Psoas muscle (tissue), 8 donors: Measurements from ENCODE around the gene CISD3. TPM values are rescaled to one million over a fixed set of nuclear protein-coding genes. Genes with fewer than 3 reads are reported as not detected.

Source experiments
- ATAC-seq, 4 donors: fragments of 200-7000 bp; cut with Tn5 transposase; one replicate each; pipeline ENCODE4 v1.9.1; 2020; ENCODE audit warnings: moderate library complexity in 3 of 4, mild to moderate bottlenecking in 2 of 4
- DNase-seq, 2 donors: peaks; one replicate each; pipeline ENCODE4 v3.0.0-alpha.2; 2020
- H3K27ac ChIP-seq: fragments of 200-600 bp; one replicate; pipeline ENCODE4 v1.8.0; 2022
- H3K27me3 ChIP-seq, 3 donors: fragments of 200-600 bp in 1 of 3; one replicate each; pipeline versions ENCODE4 v1.6.1 to v1.8.0; 2013 to 2022; ENCODE audit warnings: low read length in 2 of 3, mild to moderate bottlenecking in 2 of 3, moderate library complexity in 1 of 3; ENCODE audit not compliant: insufficient read depth in 3 of 3
- H3K36me3 ChIP-seq, 2 donors: fragments of 200-600 bp in 1 of 2; one replicate each; pipeline versions ENCODE4 v1.6.1 to v1.8.0; 2013 to 2022; ENCODE audit warnings: low read depth in 1 of 2, mild to moderate bottlenecking in 1 of 2, moderate library complexity in 1 of 2; ENCODE audit not compliant: insufficient read depth in 1 of 2
- H3K4me1 ChIP-seq: fragments of 200-600 bp; one replicate; pipeline ENCODE4 v1.8.0; 2022
- H3K4me3 ChIP-seq: fragments of 200-600 bp; one replicate; pipeline ENCODE4 v1.8.0; 2022; ENCODE audit warnings: mild to moderate bottlenecking
- H3K9me3 ChIP-seq: fragments of 200-600 bp; one replicate; pipeline ENCODE4 v1.8.0; 2022
- WGBS, 3 donors: extraction: QIAGEN DNeasy Blood & Tissue Kit; methylation state at CpG; one replicate each; pipeline versions ENCODE4 v1.1.6 to v1.1.7; 2013; 5-methylcytosine and 5-hydroxymethylcytosine counted together
- intact Hi-C, 2 donors: fragments of 100-400 bp; cut with DNase I; formaldehyde crosslinking; loops; one replicate each; pipeline versions ENCODE4 v1.11.0 to v1.14.2; 2022
- polyA plus RNA-seq, 3 donors: library from polyadenylated mRNA; stranded (reverse); fragments of 200-250 nt; gene quantifications; one replicate each; pipeline ENCODE4 v1.2.3, GENCODE V29; 2013
- total RNA-seq, 4 donors: library from RNA; stranded (reverse); fragmentation: NEBNext Ultra II Directional in 2 of 4; extraction: Animal tissue kit (Norgen Biotek cat#: 25700) in 2 of 4; gene quantifications; one replicate each; pipeline versions ENCODE4 v1.2.1 to v1.2.4, GENCODE V29; 2021 to 2023
- TF ChIP-seq, protein P1 (sequence below): fragments of 200-600 bp; IDR thresholded peaks from one replicate; pipeline ENCODE4 v1.8.0; 2022; ENCODE audit warnings: antibody characterized with exemption
- donor health status: healthy with polysubstance abuse.
- donor health status: DM: no; HTN: no; CAD: no; lungs with moderate emphysema.
- donor health status: Bipolar disorder and iron deficiency.
- donor health status: healthy.
- donor health status: DM: yes; HTN: yes; CAD: no.
- donor health status: DM: no; HTN: no; CAD: no.
- donor health status: DM: no; HTN: no; CAD: no.
- donor health status: DM: yes; HTN: yes; CAD: no.

The CISD3 gene
- total and polyA plus RNA-seq, 7 donors: 29.9 to 83.6 (median 41.5) TPM

DNA sequence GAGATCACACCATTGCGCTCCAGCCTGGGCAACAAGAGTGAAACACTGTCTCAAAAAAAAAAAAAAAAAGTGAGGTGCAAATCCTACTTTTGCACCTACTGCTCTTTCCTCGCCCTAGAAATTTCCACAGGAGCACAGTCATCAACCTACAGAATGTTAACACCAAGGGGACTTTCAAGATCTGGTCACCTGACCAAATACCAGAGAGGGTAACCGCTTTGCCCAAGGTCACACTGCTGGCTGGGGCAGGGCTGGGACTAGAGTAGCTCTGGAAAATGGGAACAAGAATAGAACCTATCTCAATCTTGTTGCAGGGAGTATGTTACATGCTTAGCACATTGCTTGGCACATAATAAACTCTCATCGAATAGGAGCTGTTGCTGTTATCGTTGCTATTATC, 31.4 kb upstream of the CISD3 start:
- Histone ChIP-seq H3K4me1 (peaks cover 30% of the 10 kb centered on the region), H3K27me3 (no peaks in the 10 kb centered on the region), H3K9me3 (no peaks in the 10 kb centered on the region), H3K27ac (no peak overlapping the region), H3K4me3 (no peak overlapping the region), H3K36me3 (no peaks in the 10 kb centered on the region)
- intact Hi-C loops: loop anchor here in 1 of 2 donors (5.0 kb wide), 1 partner anchor 34 kb away; the partner anchor contains the start of gene CISD3
- TF ChIP-seq, protein P1, sequence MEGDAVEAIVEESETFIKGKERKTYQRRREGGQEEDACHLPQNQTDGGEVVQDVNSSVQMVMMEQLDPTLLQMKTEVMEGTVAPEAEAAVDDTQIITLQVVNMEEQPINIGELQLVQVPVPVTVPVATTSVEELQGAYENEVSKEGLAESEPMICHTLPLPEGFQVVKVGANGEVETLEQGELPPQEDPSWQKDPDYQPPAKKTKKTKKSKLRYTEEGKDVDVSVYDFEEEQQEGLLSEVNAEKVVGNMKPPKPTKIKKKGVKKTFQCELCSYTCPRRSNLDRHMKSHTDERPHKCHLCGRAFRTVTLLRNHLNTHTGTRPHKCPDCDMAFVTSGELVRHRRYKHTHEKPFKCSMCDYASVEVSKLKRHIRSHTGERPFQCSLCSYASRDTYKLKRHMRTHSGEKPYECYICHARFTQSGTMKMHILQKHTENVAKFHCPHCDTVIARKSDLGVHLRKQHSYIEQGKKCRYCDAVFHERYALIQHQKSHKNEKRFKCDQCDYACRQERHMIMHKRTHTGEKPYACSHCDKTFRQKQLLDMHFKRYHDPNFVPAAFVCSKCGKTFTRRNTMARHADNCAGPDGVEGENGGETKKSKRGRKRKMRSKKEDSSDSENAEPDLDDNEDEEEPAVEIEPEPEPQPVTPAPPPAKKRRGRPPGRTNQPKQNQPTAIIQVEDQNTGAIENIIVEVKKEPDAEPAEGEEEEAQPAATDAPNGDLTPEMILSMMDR: no peak
- no peak for ATAC-seq
- DNase-seq: no peak
- WGBS, 3 donors: 81 to 85% (median 84%) methylated on average over 5 of the region's 5 CpGs

DNA sequence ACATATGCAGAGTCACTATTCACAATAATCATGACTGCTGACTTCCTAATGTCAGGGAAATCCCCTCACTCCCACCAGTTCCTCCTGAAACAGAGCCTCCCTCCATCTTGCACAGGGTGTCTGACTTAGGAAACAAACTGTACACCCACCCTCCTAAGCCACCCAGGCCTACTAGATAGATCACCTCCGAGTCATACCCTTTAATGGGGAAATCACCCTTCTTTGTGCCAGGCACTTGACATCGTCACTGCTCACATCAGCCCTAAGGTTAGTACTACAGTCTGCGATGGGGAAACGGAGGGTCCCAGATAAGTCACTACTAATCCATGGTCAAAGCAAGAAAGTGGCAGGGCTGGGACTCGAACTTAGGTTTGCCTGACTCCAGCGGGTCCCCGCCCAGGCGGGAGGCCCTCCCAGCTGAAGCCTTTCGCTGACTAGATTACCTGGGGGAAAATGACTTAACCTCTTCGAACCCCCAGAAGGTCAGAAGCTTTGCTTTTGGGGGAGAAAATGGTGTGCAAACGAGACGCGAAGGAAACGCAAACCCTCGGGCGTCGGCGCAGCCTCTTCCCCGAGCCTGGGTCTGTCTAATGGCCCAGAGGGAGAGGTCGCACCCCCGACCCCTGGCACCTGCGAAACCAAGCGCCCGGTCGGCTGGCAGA, 28.5 kb upstream of the CISD3 start:
- 1 to 3% (median 1%) methylated on average over 25 of the region's 25 CpGs for WGBS, 3 donors
- peak overlapping the region; percentile 98 for H3K27ac ChIP-seq
- TF ChIP-seq, protein P1: no peak
- no peaks in the 10 kb centered on the region for H3K9me3 ChIP-seq
- intact Hi-C loops: no loop called here
- DNase-seq (no peak), ATAC-seq (peak in 3 of 4 donors; percentile 2 to 11 (median 5))
- peak overlapping the region; percentile 97 for H3K4me3 ChIP-seq
- H3K36me3 ChIP-seq: no peaks in the 10 kb centered on the region
- no peaks in the 10 kb centered on the region for H3K27me3 ChIP-seq
- peaks cover 23% of the 10 kb centered on the region for H3K4me1 ChIP-seq

DNA sequence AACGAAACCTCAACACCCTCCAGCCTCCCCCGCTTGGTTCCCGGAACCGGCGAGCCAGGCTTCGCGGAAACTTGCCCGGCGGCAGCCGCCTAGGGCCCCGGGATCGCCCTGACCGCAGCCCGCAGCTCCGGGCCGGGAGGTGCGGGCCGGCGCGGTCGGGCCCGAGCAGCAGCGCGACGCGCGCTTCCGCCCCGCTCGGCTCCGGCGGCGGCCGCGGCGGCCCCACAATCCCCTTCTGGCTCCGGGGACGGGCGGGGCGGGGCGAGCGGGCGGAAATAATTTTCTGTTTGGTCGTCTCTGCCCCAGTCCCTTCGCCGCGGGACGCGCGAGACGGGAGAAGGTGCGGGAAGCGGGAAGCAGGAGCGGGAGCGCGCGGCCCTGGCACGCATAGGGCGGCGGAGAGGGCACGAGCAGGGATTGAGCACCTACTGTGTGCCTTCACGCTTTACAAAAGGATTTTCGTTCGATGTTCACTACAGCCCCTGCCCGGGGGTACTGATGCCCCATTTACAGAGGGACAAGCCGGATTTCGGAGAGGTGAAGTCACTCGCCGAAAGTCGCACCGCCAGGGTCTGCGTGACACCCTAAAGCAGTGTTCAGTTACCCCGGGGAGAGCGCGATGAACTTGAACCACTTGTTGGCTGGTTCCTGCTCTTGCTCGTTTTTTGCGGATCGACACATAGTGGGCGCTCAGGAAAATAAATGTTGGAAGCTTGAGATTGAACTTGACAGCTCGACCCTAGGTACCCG, 27.8 kb upstream of the CISD3 start:
- H3K27ac ChIP-seq: peak overlapping the region; percentile 98
- 0 to 1% (median 0%) methylated on average over 66 to 81 of the region's 81 CpGs for WGBS, 3 donors
- ATAC-seq (peak; percentile 65 to 77 (median 68)), DNase-seq (peak; percentile 92 to 93)
- peaks cover 30% of the 10 kb centered on the region for H3K4me1 ChIP-seq
- H3K9me3 ChIP-seq: no peaks in the 10 kb centered on the region
- no peaks in the 10 kb centered on the region for H3K27me3 ChIP-seq
- intact Hi-C loops: no loop called here
- peak overlapping the region; percentile 97 for H3K4me3 ChIP-seq
- TF ChIP-seq, protein P1: no peak
- peaks cover 0 to 2% of the 10 kb centered on the region in 2 donors for H3K36me3 ChIP-seq

DNA sequence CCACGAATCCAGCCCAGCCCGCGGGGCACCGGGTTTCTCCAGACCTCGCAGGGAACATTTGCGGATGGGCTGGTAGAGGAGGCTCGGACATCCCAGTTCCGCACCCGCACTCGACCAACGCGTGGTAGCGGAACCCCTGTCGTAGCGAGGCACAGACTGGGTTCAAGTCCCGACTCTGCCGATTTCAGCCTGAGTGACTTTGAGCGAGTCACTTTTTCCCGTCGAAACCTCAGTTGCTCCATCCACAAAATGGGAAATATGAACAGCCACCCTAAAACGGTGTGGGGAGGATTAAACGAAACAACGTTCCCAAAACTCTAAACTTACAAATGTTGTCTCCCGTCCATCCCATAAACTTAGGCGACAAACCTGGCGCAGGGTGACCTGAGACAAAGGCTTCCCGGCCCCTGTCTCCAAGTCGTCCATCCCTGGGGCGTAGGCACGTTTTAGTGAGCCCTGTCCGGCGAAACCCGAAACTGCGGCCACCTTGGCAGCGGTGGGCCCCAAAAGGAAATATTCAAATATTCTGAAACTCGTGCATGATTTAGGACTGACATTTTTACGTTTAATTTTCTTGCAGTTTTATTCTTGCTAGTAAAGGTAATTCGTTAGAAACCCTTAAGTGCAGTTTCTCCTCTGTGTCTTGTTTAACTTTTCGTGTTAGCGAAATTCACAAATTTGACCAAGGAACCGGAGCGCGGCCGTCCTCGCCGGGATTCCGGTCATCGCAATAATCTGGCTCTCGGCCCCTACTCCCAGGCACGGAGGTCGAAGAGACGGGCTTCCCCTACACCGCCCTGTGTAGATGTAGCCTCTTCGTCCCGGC, 27.0 kb upstream of the CISD3 start:
- no peaks in the 10 kb centered on the region for H3K9me3 ChIP-seq
- peak overlapping the region; percentile 98 for H3K27ac ChIP-seq
- TF ChIP-seq, protein P1: no peak
- DNase-seq: no peak
- peaks cover 0 to 10% of the 10 kb centered on the region in 2 donors for H3K36me3 ChIP-seq
- WGBS, 3 donors: 1 to 3% (median 1%) methylated on average over 55 of the region's 55 CpGs
- peaks cover 33% of the 10 kb centered on the region for H3K4me1 ChIP-seq
- intact Hi-C loops: no loop called here
- no peaks in the 10 kb centered on the region for H3K27me3 ChIP-seq
- peak overlapping the region; percentile 97 for H3K4me3 ChIP-seq
- ATAC-seq: peak in 1 of 4 donors; percentile 2
